Erythroblast (primary cell): Measurements from ENCODE around the gene SLC25A26.

ENCODE experiments used
- GATA1 ChIP-seq: IDR thresholded peaks from 2 replicates; pipeline ENCODE4 v1.6.1; 2011; ENCODE audit warnings: low read depth, mild to moderate bottlenecking, control low read depth, low read length, moderate library complexity
- POLR2A ChIP-seq: IDR thresholded peaks from 2 replicates; pipeline ENCODE4 v1.6.1; 2011; ENCODE audit warnings: mild to moderate bottlenecking, low read length

- TF ChIP-seq POLR2A (no peak), GATA1 (no peak)
Measured at GRCh38 chr3:66401675-66402491, 181.1 kb downstream of the SLC25A26 start.
